ENCODE data around the gene EVI2A.

- TF ChIP-seq CTCF (IDR thresholded peaks at IDR 0.05; ENCODE audit: insufficient read depth, low read length, poor library complexity, severe bottlenecking) (no peak), EZH2phosphoT487 (conservative IDR thresholded peaks at IDR 0.05; ENCODE audit: low read length) (no peak)
Observed at GRCh38 chr17:31294820-31295488, 26.5 kb downstream of the EVI2A start.

Measured in SU-DHL-6 (cell line).